OCI-LY7 (cell line): ENCODE measurements around the gene UNG.

Experiments
- CTCF ChIP-seq: fragments of 200-600 bp; sonication (generic); conservative IDR thresholded peaks from 2 replicates; pipeline ENCODE4 v1.5.1; 2014; ENCODE audit warnings: mild to moderate bottlenecking, antibody characterized with exemption, low read length, moderate library complexity, mixed read lengths
- EZH2phosphoT487 ChIP-seq: fragments of 200-600 bp; sonication (generic); IDR thresholded peaks from 2 replicates; pipeline ENCODE4 v1.6.1; 2018; ENCODE audit warnings: low read depth, borderline replicate concordance, mild to moderate bottlenecking, mixed run types, antibody characterized with exemption, low read length, moderate library complexity, mixed read lengths

- TF ChIP-seq CTCF (no peak), EZH2phosphoT487 (no peak)
Observed at GRCh38 chr12:109100741-109101140, 3.3 kb downstream of the UNG start.
